ENCODE results near the gene RAPGEF4. TPM values are rescaled to one million over a fixed set of nuclear protein-coding genes. Genes with fewer than 3 reads are reported as not detected.

The RAPGEF4 gene
- total and polyA plus RNA-seq, 2 of the 13 experiments (the other 11 are each of a cell fraction or from before 2014, with no cell fraction given): 0.78 to 0.91 TPM

DNA sequence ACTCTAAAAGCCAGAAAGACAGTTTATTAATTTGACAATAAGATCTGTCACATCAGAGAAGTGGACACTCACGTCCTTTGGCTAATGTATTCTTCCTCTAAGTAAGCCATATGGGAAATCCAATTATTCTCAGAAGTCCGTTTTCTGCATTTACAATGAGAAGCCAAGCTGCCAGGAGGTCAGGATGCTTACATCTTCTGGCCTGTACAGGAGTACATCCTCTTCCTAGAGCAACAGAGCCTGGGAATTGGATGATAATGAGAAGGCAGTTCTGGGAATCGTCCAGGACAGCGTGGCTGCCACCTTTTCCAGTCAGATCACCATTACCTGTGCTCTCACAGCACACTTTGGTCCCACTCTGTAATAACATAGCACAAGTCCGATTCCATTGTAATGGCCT lies 5.2 kb downstream of the RAPGEF4 start (continued):
- TF ChIP-seq, protein P1, sequence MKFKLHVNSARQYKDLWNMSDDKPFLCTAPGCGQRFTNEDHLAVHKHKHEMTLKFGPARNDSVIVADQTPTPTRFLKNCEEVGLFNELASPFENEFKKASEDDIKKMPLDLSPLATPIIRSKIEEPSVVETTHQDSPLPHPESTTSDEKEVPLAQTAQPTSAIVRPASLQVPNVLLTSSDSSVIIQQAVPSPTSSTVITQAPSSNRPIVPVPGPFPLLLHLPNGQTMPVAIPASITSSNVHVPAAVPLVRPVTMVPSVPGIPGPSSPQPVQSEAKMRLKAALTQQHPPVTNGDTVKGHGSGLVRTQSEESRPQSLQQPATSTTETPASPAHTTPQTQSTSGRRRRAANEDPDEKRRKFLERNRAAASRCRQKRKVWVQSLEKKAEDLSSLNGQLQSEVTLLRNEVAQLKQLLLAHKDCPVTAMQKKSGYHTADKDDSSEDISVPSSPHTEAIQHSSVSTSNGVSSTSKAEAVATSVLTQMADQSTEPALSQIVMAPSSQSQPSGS (CRISPR knock-in tag; IDR thresholded peaks at IDR 0.05): no peak
- no peak for TF ChIP-seq NFYB (CRISPR knock-in tag; IDR thresholded peaks at IDR 0.05)
- TF ChIP-seq TMF1 (CRISPR knock-in tag; IDR thresholded peaks at IDR 0.05; ENCODE audit: low read depth): no peak
- TF ChIP-seq KMT2A (CRISPR knock-in tag; IDR thresholded peaks at IDR 0.05): no peak
- TF ChIP-seq SMAD1 (CRISPR knock-in tag; IDR thresholded peaks at IDR 0.05; ENCODE audit: borderline replicate concordance, low read depth): no peak
- TF ChIP-seq ZNF652 (CRISPR knock-in tag; IDR thresholded peaks at IDR 0.05; ENCODE audit: borderline replicate concordance, low read depth): no peak
- no peak for TF ChIP-seq ZNF768 (CRISPR knock-in tag; IDR thresholded peaks at IDR 0.05)
- TF ChIP-seq ZBTB7A (CRISPR knock-in tag; IDR thresholded peaks at IDR 0.05): no peak
- no peak for TF ChIP-seq RFXAP (CRISPR knock-in tag; IDR thresholded peaks at IDR 0.05; ENCODE audit: borderline replicate concordance)
- TF ChIP-seq, protein P2, sequence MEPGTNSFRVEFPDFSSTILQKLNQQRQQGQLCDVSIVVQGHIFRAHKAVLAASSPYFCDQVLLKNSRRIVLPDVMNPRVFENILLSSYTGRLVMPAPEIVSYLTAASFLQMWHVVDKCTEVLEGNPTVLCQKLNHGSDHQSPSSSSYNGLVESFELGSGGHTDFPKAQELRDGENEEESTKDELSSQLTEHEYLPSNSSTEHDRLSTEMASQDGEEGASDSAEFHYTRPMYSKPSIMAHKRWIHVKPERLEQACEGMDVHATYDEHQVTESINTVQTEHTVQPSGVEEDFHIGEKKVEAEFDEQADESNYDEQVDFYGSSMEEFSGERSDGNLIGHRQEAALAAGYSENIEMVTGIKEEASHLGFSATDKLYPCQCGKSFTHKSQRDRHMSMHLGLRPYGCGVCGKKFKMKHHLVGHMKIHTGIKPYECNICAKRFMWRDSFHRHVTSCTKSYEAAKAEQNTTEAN (CRISPR knock-in tag; conservative IDR thresholded peaks at IDR 0.05): no peak

DNA sequence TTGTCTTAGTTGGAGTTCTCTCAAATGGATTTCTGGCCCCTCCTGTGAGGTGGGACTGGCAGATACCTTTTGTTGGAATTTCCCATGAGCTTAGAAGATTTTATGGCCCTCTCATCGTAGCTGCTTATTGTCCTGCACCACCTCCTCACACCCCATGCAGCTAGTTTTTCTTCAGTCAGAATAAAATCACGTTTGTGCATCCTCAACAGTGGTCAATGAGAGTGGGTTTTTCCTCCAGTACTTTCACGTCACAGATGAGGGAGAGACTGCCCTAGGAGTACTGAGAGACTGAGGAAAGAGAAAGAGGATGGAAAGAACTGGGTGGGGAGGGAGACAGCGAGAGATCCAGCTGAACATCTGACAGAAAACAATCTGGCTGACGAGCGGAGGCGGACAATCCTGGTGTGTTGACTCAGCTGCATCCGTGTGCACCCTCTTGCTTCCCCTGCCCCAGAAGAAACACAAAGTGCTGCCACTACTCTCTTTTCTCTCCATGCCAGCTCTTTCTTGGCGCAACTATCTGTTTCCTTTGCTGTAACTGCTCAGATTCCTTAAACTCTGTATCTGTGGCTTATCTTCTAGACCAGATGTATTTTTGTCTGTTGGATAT lies 7.4 kb downstream of the RAPGEF4 start:
- no peaks in the 10 kb centered on the region for H3K36me3 ChIP-seq (replicated peaks in 1 of 2; ENCODE audit: control insufficient read depth in 1 of 2, insufficient read depth in 2 of 2, low read length in 2 of 2)
- peaks cover 0 to 12% of the 10 kb centered on the region in 2 experiments; a peak in 2 of 5 replicates for H3K27me3 ChIP-seq (ENCODE audit: control insufficient read depth in 1 of 2, insufficient read depth in 2 of 2, low read length in 2 of 2)
- WGBS (ENCODE audit: low lambda C conversion rate): 31% methylated on average over 9 of the region's 9 CpGs
- no peaks in the 10 kb centered on the region for H4K20me1 ChIP-seq (ENCODE audit: insufficient read depth, low read length)
- peaks cover 7% of the 10 kb centered on the region for H3K9me3 ChIP-seq (ENCODE audit: low read length)
- H3K4me2 ChIP-seq (ENCODE audit: low read depth, low read length): no peak overlapping the region
- no peak for ATAC-seq
- ChIA-PET CTCF (ENCODE audit: low intra/inter-chr PET ratio, low total read pairs) (no interaction called here), POLR2A (no interaction called here)
- no peak overlapping the region for H3K27ac ChIP-seq (ENCODE audit: extremely low read length, insufficient read depth, low read length)
- H2AFZ ChIP-seq (ENCODE audit: low read length): no peak overlapping the region
- no peak overlapping the region for H3K9ac ChIP-seq (ENCODE audit: insufficient read depth, low read depth, low read length)
- H3K79me2 ChIP-seq (ENCODE audit: insufficient read depth, low read length): no peaks in the 10 kb centered on the region
- in situ Hi-C loops (cut with HindIII; ENCODE audit: extremely low pct_ligation_motif_present, low pct_unique_long_range_greater_than_20kb): no loop called here
- no peak for DNase-seq (ENCODE audit: low spot score)
- no TSS peak for BruUV-seq (replicated peaks)
- no peak for FAIRE-seq
- H3K4me1 ChIP-seq (ENCODE audit: insufficient read depth, low read length): no peaks in the 10 kb centered on the region
- H3K4me3 ChIP-seq (replicated peaks in 1 of 3; ENCODE audit: insufficient read depth in 1 of 3, low read depth in 2 of 3, low read length in 3 of 3): no peak overlapping the region
- intact Hi-C loops (cut with micrococcal nuclease; ENCODE audit: unreplicated experiment): no loop called here
- TF ChIP-seq HNF4A (CRISPR knock-in tag; IDR thresholded peaks at IDR 0.05) (no peak), CREB1 (IDR thresholded peaks at IDR 0.05) (0 out of 2 replicates have a peak, but pooled peaks have one; percentile 32), CREB1 (CRISPR knock-in tag; IDR thresholded peaks at IDR 0.05) (no peak), HOXA5 (CRISPR knock-in tag; IDR thresholded peaks at IDR 0.05) (no peak)
- TF ChIP-seq, protein P3, sequence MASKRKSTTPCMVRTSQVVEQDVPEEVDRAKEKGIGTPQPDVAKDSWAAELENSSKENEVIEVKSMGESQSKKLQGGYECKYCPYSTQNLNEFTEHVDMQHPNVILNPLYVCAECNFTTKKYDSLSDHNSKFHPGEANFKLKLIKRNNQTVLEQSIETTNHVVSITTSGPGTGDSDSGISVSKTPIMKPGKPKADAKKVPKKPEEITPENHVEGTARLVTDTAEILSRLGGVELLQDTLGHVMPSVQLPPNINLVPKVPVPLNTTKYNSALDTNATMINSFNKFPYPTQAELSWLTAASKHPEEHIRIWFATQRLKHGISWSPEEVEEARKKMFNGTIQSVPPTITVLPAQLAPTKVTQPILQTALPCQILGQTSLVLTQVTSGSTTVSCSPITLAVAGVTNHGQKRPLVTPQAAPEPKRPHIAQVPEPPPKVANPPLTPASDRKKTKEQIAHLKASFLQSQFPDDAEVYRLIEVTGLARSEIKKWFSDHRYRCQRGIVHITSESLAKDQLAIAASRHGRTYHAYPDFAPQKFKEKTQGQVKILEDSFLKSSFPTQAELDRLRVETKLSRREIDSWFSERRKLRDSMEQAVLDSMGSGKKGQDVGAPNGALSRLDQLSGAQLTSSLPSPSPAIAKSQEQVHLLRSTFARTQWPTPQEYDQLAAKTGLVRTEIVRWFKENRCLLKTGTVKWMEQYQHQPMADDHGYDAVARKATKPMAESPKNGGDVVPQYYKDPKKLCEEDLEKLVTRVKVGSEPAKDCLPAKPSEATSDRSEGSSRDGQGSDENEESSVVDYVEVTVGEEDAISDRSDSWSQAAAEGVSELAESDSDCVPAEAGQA (IDR thresholded peaks at IDR 0.05; ENCODE audit: low read depth): no peak
- TF ChIP-seq, protein P3 (CRISPR knock-in tag; IDR thresholded peaks at IDR 0.05; ENCODE audit: borderline replicate concordance): no peak

Measured in HepG2 (cell line).